Epithelial cell of esophagus (primary cell): Measurements from ENCODE around the gene BOLL.
A peak's percentile ranks its signal among the peaks of the same experiment; 100 is the strongest.
"Not testable (repeated sequence)": the region's sequence is repeated elsewhere in the genome, so short reads cannot be mapped to it uniquely, and the experiment has no call there.

Experiments used
- DNase-seq: peaks from one replicate; pipeline ENCODE4 v3.0.0; 2010; ENCODE audit warnings: low read depth
- H3K4me3 ChIP-seq: 2 replicates; pipeline ENCODE4 v1.5.1; 2011; ENCODE audit warnings: mild to moderate bottlenecking, low read length, control low read depth
- CTCF ChIP-seq: IDR thresholded peaks from 2 replicates; pipeline ENCODE4 v1.5.1; 2011; ENCODE audit warnings: low read depth, mild to moderate bottlenecking, low read length, control low read depth, inconsistent platforms; ENCODE audit not compliant: insufficient read depth; ENCODE audit errors: missing control alignments

Gene BOLL

GRCh38 chr2:197777823-197778407 lies 7.2 kb downstream of the BOLL start:
- peak; percentile 55 for TF ChIP-seq CTCF
- peak; percentile 48 for DNase-seq
- H3K4me3 ChIP-seq: no peak overlapping the region

GRCh38 chr2:197760293-197760657 lies 24.8 kb downstream of the BOLL start:
- TF ChIP-seq CTCF: no peak
- DNase-seq: no peak

GRCh38 chr2:197759625-197760292 lies 25.4 kb downstream of the BOLL start:
- no peak for TF ChIP-seq CTCF
- no peak for DNase-seq
- H3K4me3 ChIP-seq: no peak overlapping the region

More at GRCh38 chr2:197760293-197760657, 24.8 kb downstream of the BOLL start:
- no peak overlapping the region for H3K4me3 ChIP-seq

DNA sequence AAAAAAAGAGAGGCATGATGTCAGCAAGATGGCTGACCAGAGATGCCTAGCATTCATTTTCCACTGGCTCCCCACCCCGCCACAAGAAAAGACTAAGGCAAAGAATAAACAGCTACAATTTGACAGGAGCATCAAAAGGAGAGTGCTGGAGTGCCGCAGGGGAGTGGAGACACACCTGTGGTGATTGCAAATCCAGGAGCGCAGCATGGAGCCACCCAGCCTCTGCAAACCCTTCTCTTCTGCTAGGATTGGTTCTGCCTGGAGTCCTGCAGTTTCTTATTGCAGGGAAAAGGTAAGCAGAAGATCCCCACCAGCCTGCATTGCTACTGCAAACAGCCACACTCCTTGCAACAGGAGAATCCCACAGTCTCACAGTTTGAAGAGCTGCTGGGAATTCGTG lies 26.1 kb downstream of the BOLL start:
- TF ChIP-seq CTCF: no peak
- no peak for DNase-seq
- H3K4me3 ChIP-seq: no peak overlapping the region

DNA sequence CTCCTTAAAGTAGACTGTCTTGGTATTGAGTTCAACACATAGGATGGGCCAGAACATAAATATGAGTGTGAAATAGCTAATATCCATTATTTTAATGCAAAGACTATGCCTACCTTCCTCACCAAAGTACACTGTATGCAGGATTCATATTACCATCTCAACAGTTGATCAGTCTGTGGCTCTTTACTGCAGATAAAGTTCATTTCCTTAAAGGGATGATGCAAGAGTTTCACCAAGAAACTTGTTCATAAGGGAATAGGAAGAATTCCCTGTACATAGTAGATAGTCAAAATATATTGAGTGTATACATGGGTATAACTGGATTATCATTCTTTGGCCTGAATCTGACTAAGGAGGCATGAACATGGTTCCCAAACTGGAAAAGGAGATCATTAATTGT lies 44.9 kb downstream of the BOLL start:
- no peak for TF ChIP-seq CTCF
- H3K4me3 ChIP-seq: no peak overlapping the region
- DNase-seq: no peak

- not testable (repeated sequence) for H3K4me3 ChIP-seq, DNase-seq
Measured at GRCh38 chr2:197728555-197729544, 56.3 kb downstream of the BOLL start.

GRCh38 chr2:197727011-197727410 lies 58.1 kb downstream of the BOLL start:
- DNase-seq: no peak
- no peak for TF ChIP-seq CTCF
- H3K4me3 ChIP-seq: no peak overlapping the region
